HG03025 (cell line): ENCODE data around the gene RNASE9.
"Not testable (repeated sequence)": the region's sequence is repeated elsewhere in the genome, so short reads cannot be mapped to it uniquely, and the experiment has no call there.

Source experiments
- ATAC-seq: cut with Tn5 transposase; IDR thresholded peaks from one replicate; pipeline ENCODE4 v1.9.1; 2021; ENCODE audit warnings: mild to moderate bottlenecking, moderate library complexity; ENCODE audit not compliant: unreplicated experiment, low FRiP score

RNASE9 gene

DNA sequence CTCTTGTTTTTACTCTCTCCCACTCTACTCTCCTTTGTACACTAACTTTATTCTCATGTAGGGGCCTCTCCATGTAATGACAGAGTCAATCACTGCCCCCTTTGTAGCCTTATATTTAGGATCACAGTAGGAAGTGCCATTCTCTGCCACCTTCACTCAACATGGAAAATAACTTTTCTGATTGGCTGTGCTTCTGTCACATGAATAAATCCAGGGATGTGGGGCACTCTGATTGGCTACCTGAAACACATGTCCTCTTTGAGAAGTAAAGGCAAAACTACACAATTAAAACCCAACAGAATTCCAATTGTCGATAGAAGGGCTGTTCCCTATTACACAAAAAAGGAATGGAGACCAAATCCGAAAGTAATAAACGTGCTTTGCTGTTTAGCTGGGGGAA lies at the start of gene RNASE9:
Gene RNASE9 (minus strand): TSS at position 87 of the 400 bp plus-strand sequence.
- no peak for ATAC-seq

DNA sequence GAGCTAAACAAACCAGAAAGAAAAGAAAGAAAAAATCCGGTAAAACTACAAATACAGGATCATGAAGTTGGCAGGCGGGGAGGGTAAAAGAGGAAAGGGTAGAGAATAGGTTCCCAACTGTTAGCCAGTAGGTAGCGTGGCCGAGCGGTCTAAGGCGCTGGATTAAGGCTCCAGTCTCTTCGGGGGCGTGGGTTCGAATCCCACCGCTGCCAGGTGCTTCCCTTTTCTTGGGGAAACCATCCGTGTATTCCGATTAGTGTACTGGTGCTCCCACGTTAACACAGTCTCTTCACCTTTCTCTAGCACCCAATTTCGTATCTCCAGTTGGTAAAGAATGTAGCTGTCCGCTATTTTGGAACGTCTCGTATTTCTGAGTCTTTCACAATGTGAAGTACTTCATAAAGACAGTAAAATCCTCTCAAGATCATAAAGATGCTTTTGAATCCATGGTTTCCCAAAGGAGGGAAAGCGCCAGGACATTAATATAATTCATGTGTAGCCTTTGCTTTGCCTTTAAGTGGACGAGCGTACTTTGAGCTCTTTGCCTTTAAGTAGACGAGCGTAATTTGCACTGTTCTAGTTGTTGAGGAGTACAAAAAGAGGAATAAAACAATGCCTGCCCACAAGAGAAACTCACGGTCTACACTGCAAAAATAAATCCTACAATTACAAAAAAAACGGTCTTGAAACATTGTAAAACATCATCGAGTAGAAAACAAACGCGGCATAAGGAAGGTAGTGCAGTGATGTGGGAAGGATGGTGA lies 49.3 kb upstream of the RNASE9 start:
- no peak for ATAC-seq

DNA sequence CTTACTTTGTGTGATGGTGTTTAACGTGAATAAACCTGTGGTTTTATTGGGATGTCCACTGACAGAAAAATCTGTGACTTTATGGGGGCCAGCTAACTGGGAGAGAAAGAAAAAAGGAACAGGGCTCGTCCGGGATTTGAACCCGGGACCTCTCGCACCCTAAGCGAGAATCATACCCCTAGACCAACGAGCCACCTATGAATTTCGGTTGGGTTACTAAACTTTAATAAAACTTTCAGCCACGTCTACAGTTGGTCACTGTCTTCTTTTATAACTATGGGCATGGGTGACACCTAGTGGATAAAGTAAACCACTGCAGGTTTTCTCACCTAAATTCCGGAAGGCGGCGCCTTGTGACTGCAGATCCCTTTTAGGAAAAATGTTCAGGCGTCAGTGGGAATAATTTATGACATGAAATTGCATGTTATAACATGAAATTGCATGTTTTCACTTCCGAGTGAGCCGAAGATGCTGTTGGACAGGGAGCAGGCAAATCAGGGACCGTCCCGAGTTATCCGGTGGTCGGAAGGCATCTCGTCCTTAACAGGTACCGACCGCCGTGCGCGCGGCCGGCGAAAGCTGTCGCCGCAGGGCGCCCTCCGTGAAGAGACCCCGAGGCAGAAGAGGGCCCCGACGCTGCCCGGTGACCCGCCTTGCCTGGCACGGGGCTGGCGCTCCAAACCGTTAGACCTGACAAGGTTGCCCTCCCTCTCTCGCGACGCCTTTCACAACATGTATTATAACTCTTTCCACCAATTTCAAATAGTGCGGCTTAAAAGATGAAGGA lies 48.6 kb upstream of the RNASE9 start:
- no peak for ATAC-seq

DNA sequence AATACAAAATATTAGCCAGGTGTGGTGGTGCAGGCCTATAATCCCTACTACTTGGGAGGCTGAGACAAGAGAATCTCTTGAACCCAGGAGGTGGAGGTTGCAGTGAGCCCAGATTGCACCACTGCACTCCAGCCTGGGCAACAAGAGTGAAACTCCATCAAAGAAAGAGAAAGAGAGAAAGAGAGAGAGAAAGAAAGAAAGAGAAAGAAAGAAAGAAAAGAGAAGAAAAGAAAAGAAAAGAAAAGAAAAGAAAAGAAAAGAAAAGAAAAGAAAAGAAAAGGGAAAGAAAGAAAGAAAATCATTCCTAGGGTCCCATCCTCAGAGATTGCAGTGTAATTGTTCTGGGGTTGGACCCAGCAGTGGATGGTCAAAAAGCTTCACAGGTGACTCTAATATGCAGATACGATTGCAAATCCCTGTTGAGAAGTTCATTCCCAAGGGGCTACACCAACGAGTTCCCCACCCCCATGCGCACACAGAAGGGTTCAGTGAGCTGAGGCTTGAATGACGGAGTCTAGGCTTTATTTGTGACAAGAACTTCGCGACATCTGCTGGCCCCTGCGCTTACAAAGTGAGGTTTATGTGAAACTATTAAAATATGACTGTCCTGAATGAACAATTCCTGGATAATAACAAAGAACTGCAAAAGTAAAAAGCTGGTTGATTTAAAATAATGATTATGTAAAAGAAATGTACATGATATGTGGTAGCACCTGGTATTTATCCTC lies 47.7 kb upstream of the RNASE9 start:
- ATAC-seq = no peak

DNA sequence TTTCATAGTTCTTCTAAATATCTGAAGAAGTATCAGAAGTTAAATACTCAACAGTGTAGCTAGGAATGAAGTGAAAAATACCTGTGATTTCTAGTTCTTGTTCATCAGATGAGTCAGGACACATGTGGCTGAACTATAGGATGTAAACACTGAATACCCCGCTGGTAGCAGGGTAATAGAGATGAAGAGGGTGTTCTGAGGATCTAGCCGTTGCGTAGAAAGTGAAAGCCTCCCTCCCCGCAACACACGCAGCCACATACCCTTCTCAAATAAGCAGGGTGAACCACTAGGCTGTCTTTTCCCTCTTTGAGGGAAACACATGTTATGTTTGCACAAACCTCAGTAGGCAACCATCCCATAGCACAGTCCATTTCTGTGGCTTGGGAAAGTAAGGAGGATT lies 46.8 kb upstream of the RNASE9 start:
- ATAC-seq = no peak

DNA sequence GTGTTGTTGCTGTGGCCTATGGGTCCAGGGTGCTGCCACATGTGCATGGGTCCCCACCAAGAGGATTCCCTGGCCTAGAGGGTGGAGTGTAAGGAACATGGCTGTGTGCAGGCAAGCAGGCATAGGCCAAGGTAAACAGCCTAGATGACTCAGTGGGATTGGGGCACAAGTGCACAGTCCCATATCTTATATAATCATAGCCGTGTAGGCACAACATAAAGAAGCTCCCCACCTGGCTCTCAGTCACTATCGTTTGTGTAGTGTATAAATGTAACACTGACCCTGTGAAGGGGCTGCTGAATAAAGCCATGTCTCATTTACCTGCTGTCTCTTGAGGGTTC lies 46.0 kb upstream of the RNASE9 start:
- ATAC-seq = no peak

DNA sequence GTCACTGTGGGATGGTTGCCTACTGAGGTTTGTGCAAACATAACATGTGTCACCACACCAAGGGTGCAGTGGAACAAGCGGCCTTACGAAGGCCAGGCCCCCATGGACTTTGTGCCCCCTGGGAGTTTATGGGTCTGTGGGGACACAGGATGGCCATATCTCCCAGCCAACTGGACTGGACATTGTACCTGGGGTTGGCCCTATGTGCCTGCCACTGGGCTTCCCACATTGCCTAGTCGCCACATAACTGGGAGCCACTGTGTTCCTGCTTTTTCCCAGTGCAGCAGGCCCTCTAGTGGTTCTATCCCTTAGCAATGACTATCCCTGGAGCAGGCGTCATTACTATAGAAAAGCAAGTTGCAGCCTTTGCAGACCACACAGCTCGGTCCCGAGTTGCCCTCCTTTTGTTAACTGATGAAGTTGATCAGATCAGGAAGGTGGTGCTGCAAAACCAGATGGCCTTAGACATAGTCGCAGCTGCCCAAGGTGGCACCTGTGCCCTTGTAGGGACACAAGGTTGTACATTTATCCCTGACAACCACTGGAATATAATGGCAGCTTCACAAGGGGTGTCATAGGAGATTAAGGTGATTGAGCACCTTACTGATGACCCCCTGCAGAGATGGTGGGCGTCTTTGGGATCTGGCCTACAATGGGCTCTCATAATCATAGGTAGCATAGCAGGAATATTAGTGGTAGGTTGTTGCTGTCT lies 45.5 kb upstream of the RNASE9 start:
- no peak for ATAC-seq

DNA sequence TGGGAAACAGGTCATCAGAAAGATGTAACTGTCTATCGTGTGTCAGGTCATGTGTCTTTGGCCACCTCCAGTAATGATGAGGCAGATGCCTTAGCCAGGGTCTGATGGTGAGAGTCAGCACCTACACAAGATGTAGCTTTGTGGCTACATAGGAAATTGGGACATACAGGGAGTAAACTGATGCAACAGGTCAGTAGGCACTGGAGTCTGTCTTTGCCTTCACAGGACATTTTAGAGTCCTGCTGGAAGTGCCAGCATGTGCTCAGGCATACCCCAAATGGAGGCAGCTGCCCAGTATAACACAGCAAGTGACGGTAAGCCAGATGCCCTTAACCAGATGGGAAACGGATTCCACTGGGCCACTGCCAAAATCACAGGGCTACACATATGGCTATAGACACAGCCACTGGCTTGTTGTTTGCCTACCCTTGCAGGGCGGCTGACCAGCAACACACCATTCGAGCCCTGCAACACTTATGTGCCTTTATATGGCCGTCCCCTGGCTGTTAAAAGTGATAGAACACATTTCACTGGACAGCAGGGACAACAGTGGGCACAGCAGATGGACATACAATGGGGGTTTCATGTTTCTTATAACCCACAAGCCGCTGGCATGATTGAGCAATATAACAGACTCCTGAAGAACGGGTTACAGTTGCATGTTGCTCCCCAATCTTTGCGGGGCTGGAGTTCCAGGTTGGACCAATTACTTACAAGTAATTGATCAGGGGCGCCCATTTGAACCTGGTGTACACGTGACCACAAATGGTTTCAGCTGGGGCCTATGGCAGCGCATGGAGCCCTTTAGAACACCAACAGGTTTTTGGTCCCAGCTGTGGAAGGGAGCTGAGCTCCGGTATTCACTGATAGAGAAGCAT lies 43.2 kb upstream of the RNASE9 start:
- ATAC-seq = no peak

DNA sequence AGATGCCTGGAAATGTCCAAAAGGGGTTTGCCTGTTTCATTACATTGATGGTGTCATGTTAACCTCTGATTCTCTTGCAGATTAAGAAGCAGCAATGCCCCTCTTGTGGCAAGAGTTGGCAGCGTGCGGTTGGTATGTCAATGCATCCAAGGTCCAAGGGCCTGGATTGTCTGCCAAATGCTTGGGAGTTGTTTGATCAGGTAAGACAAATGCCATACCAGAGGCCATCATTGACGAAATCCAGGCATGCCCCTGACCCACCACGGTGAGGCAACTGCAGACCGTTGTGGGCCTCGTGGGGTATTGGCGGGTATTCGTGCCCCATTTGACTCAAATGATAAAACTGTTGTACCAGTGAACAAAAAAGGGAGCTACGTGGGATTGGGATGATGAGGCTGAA lies 41.7 kb upstream of the RNASE9 start:
- no peak for ATAC-seq

DNA sequence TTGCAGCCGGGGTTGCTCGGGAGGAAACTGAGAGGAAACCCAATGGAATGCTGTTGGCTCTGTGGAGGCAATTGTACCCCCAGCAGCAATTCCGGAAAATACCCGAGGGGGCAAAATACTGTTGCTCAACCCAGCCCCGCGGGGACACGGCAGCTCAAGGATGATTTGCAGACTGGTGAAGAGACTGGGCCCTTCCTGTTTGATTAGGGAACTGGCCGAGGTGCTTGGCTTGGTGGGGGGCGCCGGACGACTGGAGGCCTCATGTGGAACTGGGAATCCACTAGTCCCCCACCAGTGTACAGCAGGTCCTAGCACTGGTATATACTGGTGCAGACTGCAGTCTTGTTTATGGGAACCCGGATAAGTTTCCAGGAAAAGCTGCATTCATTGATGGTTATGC lies 40.7 kb upstream of the RNASE9 start:
- ATAC-seq = no peak

DNA sequence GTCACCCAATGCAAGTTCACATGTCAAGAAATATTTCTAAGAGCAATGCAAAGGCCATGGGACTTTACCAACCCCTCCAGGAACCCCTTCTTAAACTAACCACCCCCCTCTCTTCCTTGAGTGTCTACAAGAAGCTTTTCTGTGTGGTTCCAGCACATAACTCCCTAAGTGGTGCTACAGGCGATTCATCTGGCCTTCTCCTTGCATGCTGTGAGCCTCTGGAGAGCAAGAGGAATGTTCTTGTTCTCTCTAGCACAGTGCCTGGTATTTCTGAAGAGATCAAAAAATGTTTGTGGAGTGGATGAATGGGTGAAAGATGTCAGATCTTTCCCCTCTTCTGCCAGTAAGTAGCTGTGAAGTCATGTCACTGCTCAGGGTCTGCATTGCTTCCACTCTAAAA lies 36.3 kb upstream of the RNASE9 start:
- ATAC-seq = no peak

DNA sequence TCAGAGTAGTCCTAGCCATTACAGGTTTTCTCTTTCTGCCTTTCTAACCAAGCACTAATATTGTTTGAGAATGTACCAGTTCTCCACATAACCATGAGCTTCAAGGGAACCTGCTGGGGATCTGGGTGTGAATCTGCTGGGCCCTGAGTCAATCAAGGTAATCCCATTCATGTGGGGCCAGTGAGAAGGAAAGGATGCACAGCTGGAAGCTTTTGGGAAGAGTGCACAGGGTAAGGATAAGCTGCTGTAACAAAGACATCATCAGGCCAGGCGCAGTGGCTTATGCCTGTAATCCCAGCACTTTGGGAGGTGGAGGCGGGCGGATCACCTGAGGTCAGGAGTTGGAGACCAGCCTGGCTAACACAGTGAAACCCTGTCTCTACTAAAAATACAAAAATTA lies 34.9 kb upstream of the RNASE9 start:
- ATAC-seq = not testable (repeated sequence)

DNA sequence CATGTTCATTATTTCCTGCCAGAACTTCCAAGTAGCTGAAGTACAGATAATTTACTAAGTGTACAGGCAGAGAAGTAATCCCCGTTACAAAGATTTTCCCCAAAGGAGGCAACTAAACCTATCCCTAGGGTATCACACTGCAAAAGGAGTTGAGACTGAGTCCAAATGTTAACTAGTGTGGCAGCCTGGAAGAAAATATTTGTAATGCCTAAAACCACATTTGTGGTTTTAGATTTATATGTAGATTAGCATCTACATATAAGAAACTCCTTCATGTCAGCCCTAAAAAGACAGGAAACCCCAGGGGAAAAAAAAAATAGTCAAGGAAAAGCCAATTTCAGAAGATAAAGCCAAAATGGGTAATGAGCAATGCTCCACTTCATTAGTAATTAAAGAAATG lies 31.7 kb upstream of the RNASE9 start:
- ATAC-seq = no peak

DNA sequence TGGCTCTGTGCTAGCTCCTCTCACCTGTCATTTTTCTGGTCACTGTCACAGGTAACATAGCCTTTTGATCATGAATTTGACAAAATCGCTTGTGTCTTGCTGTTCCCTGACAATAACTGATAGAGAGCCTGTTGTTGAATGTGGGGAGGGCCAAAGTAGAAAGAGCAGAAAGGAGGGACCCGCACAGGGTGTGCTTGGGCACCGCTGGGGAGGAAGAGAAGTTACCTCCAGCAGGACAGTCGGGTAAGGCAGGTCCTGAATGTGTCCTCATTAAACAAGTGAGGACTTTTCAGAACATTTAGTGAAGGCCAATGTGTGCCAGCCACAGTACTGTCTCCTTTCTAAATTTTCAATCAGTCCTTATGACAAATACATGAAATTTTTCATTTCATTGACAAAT lies 30.4 kb upstream of the RNASE9 start, which contains the start of gene RNASE12:
Gene RNASE12 (minus strand): TSS at position 142 of the 400 bp plus-strand sequence. CDS start 653 bp downstream, outside the sequence.
- no peak for ATAC-seq

DNA sequence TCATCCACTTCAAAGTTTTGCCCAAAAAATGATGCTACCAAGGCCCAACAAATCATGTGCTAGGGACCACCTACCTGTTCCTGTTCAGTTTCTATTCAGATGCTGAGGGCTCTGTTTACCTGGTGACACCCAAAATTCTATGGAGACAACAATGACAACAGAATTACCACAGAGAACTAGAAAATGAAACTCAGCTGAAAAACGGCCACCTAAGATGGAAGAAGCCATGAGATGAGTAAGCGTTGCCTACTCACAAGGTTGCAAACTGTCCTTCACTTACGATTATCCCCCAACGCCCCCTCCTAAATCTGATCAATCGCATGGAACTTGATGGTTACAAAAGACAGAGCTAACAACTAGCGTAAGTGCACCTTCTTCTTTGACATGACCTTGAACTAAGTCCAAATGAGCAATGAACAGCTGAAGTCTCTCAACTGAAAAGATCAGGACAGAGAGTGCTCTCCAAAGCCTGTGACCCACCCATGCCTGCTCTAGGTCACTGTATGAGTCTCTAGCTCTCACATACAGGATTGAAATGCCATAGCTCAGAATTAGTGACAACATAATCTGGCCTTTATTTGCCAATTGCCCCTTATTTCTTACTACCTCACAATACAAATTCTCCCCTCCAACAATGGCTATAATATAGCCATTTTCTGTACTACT lies 26.8 kb upstream of the RNASE9 start, which contains the start of gene RNASE11:
Gene RNASE11 (minus strand): TSS at position 513 of the 666 bp plus-strand sequence.
- ATAC-seq = no peak

DNA sequence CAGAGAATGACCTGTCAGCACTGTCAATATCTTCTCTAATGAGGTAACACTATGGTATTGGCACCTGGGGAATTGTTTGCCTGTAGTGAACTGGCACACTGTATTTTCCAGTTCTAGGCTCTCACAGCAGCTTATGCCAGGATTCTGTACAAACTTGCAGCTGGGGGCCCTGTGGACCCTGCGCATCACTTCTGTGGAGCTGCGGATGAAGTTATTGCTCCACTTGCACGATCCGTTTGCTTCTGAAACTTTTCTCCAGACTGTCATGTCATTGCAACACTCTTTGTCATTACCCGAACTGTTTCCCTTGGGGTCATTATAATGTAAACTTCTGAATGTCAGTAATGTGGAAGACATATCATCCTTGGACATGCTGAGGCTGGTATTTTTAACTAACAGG lies 23.1 kb upstream of the RNASE9 start:
- ATAC-seq = no peak

DNA sequence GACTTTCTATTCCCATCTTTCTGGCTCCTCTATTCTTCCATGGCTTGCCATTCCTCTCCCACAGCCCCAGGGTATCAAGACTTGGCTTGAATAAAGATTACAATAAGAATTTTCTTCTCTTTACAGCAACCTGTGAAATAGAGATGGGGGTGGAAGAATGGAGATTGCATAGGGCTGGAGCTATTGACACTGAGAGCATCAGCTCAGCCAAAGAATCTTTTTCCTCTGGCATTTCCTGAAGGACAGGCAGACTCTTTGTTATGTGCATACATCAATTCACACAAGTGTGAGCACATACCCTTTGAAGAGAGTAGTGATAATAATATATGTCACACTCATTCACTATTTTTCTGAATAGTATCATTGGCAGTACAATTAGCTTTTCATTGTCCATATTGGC lies 22.3 kb upstream of the RNASE9 start:
- ATAC-seq = no peak

DNA sequence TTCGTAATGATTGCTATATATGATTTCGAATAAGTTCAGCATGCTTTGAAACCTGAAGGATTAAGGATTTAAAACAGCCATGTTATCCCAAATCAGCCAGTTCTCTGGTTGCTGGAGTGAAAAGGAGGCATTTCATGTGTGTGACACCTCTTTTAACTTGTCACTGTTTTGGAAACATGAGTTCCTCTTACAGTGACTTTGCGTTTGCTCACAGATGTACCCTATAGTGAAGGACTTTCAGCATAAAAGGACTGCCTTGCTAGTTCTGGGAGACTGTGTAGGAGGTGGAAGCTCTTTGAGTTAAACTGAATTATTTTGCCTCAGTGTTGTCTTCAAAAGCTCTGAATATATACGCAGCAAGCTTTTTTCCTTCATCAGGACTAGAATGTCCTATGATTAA lies 19.4 kb upstream of the RNASE9 start:
- no peak for ATAC-seq
